ENCODE results near the gene FBRSL1. TPM values are rescaled to one million over a fixed set of nuclear protein-coding genes. Genes with fewer than 3 reads are reported as not detected.

Gene FBRSL1
- total RNA-seq, 1 experiment from 2014 or later = 96.1 TPM

DNA sequence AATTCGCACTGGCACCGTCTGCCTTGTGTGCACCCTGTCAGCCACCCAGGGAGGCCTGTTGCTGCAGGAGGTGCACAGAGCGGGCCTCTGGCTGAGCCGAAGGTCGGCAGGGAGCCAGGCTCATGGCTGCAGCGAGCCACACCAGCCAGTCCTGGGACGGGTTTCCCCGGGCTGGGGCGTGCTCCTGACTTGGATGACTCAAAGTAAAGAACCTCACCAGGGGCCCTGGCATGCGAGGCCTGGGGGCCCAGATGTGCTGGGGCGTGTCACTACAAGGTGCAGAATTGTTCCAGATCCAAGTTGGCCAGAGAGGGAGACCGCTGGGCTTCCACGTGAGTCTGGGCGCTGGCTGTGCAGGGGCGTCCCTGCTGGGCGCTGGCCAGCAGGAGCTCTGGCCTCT lies 34.5 kb downstream of the FBRSL1 start:
- Mint-ChIP-seq H3K27ac (ENCODE audit: unreplicated experiment) (no peak overlapping the region), H3K27me3 (ENCODE audit: insufficient read depth, unreplicated experiment) (no peaks in the 10 kb centered on the region), H3K4me1 (ENCODE audit: low read depth, unreplicated experiment) (peaks cover 4% of the 10 kb centered on the region), H3K9me3 (ENCODE audit: unreplicated experiment) (peaks cover under 1% of the 10 kb centered on the region), H3K36me3 (ENCODE audit: insufficient read depth, unreplicated experiment) (peaks cover 14% of the 10 kb centered on the region), H3K4me3 (ENCODE audit: unreplicated experiment) (no peak overlapping the region)
- no peak overlapping the region for H3K4me3 ChIP-seq (ENCODE audit: low read depth, low read length)
- no peaks in the 10 kb centered on the region for H3K36me3 ChIP-seq (ENCODE audit: control insufficient read depth, insufficient read depth, low read length)
- CTCF ChIA-PET = interaction anchor here (1.0 to 1.9 kb wide), 3 partner anchors 85 to 110 kb away, joined by 3 to 25 read pairs (median 7); no protein-coding TSS in a partner anchor
- H3K27me3 ChIP-seq (replicated peaks; ENCODE audit: control insufficient read depth, insufficient read depth, low read length) = no peaks in the 10 kb centered on the region
- peaks cover 12% of the 10 kb centered on the region for H3K4me1 ChIP-seq
- peak; percentile 32 to 53 for DNase-seq
- POLR2A ChIA-PET = no interaction called here
- BruUV-seq (replicated peaks) = no TSS peak
- peaks cover 1% of the 10 kb centered on the region; the same call in 1 of the 2 replicates for H3K9me3 ChIP-seq
- TF ChIP-seq, protein P1, sequence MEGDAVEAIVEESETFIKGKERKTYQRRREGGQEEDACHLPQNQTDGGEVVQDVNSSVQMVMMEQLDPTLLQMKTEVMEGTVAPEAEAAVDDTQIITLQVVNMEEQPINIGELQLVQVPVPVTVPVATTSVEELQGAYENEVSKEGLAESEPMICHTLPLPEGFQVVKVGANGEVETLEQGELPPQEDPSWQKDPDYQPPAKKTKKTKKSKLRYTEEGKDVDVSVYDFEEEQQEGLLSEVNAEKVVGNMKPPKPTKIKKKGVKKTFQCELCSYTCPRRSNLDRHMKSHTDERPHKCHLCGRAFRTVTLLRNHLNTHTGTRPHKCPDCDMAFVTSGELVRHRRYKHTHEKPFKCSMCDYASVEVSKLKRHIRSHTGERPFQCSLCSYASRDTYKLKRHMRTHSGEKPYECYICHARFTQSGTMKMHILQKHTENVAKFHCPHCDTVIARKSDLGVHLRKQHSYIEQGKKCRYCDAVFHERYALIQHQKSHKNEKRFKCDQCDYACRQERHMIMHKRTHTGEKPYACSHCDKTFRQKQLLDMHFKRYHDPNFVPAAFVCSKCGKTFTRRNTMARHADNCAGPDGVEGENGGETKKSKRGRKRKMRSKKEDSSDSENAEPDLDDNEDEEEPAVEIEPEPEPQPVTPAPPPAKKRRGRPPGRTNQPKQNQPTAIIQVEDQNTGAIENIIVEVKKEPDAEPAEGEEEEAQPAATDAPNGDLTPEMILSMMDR (IDR thresholded peaks at IDR 0.05; ENCODE audit: insufficient read depth in 1 of 2, low read depth in 1 of 2, low read length in 1 of 2, severe bottlenecking in 1 of 2, unreplicated experiment in 1 of 2) = no peak
- intact Hi-C loops (cut with micrococcal nuclease; ENCODE audit: unreplicated experiment) = loop anchor here (5.0 kb wide), 1 partner anchor 92 kb away; no protein-coding TSS in a partner anchor

DNA sequence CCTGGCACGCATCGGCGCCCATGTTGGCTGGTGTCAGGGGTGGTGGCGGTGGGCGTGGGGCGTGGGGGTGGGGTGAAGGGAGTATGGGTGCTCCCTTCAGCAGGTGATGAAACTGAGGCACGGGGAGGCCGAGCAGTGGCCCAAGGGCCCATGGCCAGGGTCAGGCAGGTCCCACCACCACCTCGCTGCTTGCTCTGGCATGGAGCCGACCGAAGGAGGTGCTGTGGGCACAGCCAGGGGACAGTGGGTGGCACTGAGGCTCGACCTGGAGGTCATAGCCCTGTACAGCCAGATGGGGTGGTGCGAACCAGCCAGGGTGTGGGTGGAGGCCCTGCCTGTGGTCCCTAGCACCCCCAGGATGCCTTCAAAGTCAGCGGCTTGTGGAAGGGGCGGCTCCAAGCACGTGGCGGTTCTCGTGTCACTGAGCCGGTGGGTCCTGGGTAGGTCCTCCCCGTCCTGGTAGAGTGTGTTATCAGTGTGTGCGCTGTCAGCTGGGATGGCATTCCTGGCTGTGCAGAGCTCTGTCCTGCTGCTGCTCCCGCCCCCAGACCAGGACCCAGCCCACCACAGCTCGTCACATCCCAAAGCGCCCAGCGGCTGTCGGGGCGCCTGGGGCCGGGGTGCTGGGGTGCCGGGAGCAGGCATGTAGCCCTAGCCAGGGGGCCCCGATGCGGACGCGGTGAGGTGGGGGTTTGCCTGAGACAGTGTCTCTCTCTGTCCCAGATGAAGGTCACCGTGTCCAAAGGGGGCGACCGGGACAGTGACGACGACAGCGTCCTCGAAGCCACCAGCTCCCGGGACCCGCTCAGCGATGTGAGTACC lies 35.3 kb downstream of the FBRSL1 start:
- no peak overlapping the region for H3K4me3 ChIP-seq (ENCODE audit: low read depth, low read length)
- intact Hi-C loops (cut with micrococcal nuclease; ENCODE audit: unreplicated experiment) = no loop called here
- TF ChIP-seq, protein P1 (IDR thresholded peaks at IDR 0.05; ENCODE audit: insufficient read depth in 1 of 2, low read depth in 1 of 2, low read length in 1 of 2, severe bottlenecking in 1 of 2, unreplicated experiment in 1 of 2) = no peak
- ChIA-PET CTCF (interaction anchor here (1.9 kb wide), 1 partner anchor 110 kb away, joined by 25 read pairs; no protein-coding TSS in a partner anchor), POLR2A (no interaction called here)
- no peaks in the 10 kb centered on the region for H3K9me3 ChIP-seq
- no peaks in the 10 kb centered on the region for H3K36me3 ChIP-seq (ENCODE audit: control insufficient read depth, insufficient read depth, low read length)
- Mint-ChIP-seq H3K4me3 (ENCODE audit: unreplicated experiment) (no peak overlapping the region), H3K27me3 (ENCODE audit: insufficient read depth, unreplicated experiment) (no peaks in the 10 kb centered on the region), H3K27ac (ENCODE audit: unreplicated experiment) (no peak overlapping the region), H3K4me1 (ENCODE audit: low read depth, unreplicated experiment) (peaks cover 4% of the 10 kb centered on the region), H3K36me3 (ENCODE audit: insufficient read depth, unreplicated experiment) (peaks cover 16% of the 10 kb centered on the region), H3K9me3 (ENCODE audit: unreplicated experiment) (no peaks in the 10 kb centered on the region)
- H3K4me1 ChIP-seq = peaks cover 12% of the 10 kb centered on the region
- H3K27me3 ChIP-seq (replicated peaks; ENCODE audit: control insufficient read depth, insufficient read depth, low read length) = no peaks in the 10 kb centered on the region
- no TSS peak for BruUV-seq (replicated peaks)
- DNase-seq = no peak

DNA sequence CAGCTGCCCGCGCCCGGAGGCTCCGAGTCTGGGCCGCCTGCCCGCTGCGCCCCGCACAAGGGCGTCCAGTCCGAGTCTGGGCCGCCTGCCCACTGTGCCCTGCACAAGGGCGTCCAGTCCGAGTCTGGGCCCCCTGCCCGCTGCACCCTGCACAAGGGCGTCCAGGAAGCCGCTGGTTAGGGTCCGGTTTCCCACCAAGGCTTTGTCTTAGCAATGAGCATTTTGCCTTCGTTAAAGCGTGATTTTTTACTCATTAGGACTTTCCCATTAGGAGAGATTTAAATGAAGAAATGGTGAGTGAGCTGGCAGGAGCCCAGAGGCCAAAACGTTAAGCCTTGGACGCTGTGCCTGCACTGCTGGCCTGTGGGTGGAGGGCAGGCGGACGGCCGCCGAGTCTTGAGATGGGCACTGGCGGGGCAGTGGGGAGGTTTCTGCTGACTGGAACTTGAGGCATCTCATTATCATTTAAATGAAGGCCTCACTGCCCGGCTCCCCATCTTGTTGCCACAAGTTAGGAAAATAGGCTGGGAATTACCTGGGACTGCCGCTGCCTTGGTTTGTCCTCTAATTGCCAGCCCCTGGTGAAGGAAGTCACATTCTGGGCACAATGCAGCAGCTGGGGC lies 36.0 kb downstream of the FBRSL1 start:
- Histone ChIP-seq H3K27me3 (replicated peaks; ENCODE audit: control insufficient read depth, insufficient read depth, low read length) (no peaks in the 10 kb centered on the region), H3K4me1 (peaks cover 12% of the 10 kb centered on the region), H3K36me3 (ENCODE audit: control insufficient read depth, insufficient read depth, low read length) (no peaks in the 10 kb centered on the region), H3K4me3 (ENCODE audit: low read depth, low read length) (no peak overlapping the region), H3K9me3 (no peaks in the 10 kb centered on the region)
- BruUV-seq (replicated peaks) = no TSS peak
- H3K27ac Mint-ChIP-seq (ENCODE audit: unreplicated experiment) = no peak overlapping the region
- ChIA-PET CTCF (no interaction called here), POLR2A (no interaction called here)
- H3K4me1 Mint-ChIP-seq (ENCODE audit: low read depth, unreplicated experiment) = peaks cover 4% of the 10 kb centered on the region
- no peak overlapping the region for H3K4me3 Mint-ChIP-seq (ENCODE audit: unreplicated experiment)
- TF ChIP-seq, protein P1 (IDR thresholded peaks at IDR 0.05; ENCODE audit: insufficient read depth in 1 of 2, low read depth in 1 of 2, low read length in 1 of 2, severe bottlenecking in 1 of 2, unreplicated experiment in 1 of 2) = no peak
- H3K27me3 Mint-ChIP-seq (ENCODE audit: insufficient read depth, unreplicated experiment) = no peaks in the 10 kb centered on the region
- no peaks in the 10 kb centered on the region for H3K9me3 Mint-ChIP-seq (ENCODE audit: unreplicated experiment)
- DNase-seq = no peak
- H3K36me3 Mint-ChIP-seq (ENCODE audit: insufficient read depth, unreplicated experiment) = peaks cover 12% of the 10 kb centered on the region
- intact Hi-C loops (cut with micrococcal nuclease; ENCODE audit: unreplicated experiment) = no loop called here

All from Caco-2 (cell line).